ENCODE results near the gene KCNJ16.
"Not testable (repeated sequence)": the region's sequence is repeated elsewhere in the genome, so short reads cannot be mapped to it uniquely, and the experiment has no call there.

KCNJ16 gene

DNA sequence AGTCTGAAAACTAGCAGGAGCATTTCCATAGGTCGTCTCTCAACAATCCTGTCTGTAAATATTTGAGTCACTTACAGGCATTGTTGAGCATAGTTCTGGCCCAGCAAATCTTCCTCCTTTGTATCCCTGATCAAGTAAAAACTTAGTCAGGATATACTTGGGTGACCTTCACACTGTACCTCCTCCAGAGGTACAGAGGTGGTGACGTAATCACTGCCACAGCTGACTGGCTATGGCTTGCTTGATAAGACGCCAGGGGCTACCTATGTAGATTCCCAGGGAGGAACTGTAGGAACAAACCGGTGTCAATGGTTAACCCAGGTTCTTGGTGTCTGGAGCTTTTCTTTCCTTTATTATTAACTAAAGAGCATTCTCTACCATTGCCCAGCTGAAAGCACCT is at the start of gene KCNJ16:
Gene KCNJ16 (plus strand): TSS at position 270 of the 400 bp plus-strand sequence. CDS start 56,863 bp downstream, outside the sequence.
- no peak for DNase-seq (ENCODE audit: low spot score)

DNA sequence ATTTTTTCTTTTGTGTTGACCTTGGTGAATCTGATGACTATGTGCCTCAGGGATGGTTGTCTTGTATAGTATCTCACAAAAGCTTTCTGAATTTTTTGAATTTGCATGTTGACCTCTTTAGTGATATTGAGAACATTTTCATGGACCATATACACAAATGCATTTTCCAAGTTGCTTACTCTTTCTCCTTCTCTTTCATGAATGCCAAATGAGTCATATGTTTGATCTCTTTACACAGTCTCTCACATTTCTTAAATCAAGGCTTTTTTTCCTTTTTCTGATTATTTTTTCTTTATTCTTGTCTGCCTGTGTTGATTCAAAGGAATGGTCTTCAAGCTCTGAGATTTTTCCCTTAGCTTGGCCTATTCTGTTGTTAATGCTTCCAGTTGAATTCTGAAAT is 46.6 kb upstream of the KCNJ16 start:
- DNase-seq (ENCODE audit: low spot score), result no peak

DNA sequence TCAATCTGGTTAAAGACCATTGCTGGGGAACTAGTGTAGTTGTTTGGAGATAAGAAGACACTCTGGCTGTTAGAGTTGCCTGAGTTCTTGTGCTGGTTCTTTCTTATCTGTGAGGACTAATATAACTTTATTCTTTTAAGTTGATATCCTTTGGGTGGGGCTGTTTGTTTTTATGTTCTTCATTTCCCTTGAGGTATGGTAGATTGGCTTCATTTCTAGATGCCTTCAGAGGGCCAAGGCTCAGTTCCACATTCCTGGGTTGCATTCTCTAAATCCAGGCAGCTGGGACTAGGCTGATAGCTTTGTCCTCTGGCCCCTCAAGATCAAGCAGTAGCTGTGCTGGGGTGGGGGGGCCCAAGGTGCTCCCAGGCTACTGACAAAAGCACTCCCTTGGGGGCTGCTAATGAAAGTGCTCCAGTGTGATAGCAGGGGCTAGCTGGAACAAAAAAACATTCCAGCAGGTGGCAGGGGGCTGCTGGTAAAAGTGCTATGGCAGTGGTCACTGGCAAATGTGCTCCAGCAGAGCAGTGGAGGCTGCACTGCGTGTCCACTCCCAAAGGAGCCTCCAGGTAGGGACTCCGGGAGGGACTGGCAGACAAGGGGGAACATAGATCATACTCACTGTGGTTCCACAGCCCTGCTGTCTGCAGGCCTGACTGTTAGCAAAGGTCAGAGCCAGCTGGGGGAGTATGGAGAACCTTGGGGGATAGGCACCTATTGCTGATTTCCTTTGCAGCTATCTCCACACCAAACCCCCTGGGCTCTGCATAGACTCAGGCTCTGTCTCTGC is 45.9 kb upstream of the KCNJ16 start:
- no peak for DNase-seq (ENCODE audit: low spot score)

DNA sequence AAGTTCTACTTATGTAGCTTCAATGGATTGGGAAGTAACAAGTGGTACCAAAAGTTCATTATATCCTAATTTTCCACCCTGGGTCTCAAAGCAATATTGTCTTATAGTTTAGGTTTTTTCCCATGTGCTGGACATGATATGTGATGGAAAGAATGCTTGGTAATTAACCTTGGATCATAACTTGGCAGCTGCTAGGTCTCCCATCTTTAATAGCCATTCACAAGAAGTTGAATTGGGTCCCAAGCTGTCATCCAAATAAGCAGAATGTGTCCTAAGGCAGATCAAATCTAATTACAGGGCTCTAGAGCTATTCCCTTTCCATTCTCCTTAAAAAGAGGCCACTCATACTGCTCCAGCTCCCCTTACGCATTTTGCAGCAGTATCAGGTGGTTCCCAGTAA is 44.7 kb upstream of the KCNJ16 start:
- no peak for DNase-seq (ENCODE audit: low spot score)

DNA sequence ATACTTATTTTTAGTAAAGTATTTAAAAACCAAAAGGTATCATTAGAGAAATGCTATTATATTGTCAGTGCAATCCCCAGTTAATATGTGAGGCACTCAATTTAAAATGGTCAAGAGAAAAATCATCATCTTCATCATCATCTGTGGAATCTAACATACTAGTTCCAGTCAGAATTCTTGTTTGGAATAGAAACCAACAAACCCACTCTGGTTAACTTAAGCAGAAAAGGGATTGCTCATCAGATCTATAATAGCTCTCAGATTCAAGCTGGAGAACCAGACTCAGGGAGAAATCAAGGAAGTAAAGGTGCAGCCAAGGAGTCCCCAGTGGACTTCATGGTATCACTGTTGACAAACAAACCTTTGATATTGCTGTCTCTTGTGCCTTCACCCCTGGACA is 43.7 kb upstream of the KCNJ16 start:
- DNase-seq (ENCODE audit: low spot score), result no peak

DNA sequence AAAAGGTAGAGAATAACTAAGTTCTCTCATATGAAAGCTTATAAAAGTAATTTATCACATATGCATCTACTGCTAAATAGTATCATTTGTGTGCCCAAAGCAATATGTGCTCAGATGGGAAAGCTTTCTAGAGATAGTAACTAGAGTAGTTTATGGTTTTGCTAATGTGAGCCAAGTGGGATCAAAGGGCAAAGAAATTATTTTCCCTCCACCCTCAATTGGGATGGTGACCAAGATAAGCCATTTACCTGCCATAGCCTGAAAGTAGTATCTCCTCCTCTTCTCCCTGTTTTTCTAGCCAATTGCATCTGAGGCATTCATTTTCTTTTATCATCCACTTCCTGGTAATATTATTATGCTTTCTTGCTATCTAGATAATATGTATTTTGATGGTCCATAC is 41.9 kb upstream of the KCNJ16 start:
- no peak for DNase-seq (ENCODE audit: low spot score)

DNA sequence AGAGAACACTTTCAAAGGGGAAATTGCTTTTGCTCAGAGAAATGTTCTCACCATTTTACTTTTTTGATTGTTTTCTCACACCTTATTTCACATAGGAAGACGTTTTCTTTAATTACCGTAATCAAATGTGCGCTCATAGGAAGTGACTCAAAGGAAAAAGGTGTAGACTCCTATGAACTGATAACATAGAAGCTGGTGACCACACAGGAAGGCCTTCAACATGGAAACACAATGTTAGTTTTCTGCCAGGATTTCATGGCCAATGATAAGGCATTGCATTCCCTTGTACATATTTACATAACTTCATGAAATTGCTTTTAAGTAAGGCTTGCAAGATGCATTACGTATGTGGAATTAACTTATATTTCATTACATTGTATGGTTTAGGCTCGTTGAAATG is 40.9 kb upstream of the KCNJ16 start:
- DNase-seq (ENCODE audit: low spot score), result no peak

DNA sequence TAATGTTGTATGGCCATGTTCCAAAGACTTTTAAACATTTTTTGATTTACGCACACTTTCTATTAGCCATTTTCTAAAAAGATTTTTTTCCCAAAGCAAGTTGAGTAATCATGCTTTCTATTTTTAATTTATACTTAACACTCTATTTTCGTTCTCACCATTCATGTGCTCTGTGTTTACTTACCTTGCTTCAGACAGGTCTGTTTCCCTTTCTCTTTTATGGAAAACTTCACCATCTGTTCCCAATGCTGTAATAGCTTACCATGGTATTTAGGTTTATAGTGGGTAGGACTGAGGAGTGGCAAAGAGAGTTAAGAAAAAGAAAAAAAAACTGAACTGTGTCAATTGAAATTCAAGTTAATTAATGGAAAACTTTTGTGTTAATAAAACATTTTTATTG is 37.5 kb upstream of the KCNJ16 start:
- DNase-seq (ENCODE audit: low spot score), result no peak

DNA sequence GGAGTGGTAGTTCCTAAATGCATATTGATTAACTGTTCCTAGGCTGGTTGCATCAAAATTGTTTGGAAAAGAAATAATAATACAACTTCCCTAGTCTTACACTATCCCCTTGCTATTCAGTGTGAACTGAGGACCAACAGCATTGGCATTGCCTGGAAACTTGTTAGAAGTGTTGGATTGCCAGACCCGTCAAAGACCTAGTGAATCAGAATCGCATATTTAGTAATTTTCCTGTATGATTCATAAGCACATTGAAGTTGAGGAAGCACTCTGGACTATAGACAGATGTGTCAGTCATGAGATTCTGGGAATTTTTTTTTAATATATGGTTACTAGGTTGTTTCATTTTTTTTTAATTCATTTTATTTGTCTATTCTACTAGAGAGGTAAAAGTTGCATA is 34.7 kb upstream of the KCNJ16 start:
- no peak for DNase-seq (ENCODE audit: low spot score)

DNA sequence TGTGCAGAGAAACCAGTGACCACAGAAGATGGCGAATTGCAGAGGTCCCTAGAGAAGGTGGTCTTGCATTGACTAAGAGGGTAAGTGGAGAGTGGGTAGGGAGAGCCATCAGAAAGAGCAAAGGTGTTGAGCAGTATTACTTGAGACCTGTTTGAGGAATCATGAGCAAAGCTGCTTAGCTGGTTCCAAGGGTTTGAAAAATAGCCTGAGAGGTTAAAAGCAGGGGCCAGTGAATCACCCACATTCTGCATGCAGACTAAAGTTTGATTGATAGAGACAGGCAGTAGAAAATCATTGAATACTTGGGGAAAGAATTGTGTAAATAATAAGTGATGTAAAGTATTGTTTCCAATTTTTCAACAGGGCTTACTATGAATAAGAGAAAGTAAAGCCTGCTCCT is 34.0 kb upstream of the KCNJ16 start:
- DNase-seq (ENCODE audit: low spot score), result no peak

DNA sequence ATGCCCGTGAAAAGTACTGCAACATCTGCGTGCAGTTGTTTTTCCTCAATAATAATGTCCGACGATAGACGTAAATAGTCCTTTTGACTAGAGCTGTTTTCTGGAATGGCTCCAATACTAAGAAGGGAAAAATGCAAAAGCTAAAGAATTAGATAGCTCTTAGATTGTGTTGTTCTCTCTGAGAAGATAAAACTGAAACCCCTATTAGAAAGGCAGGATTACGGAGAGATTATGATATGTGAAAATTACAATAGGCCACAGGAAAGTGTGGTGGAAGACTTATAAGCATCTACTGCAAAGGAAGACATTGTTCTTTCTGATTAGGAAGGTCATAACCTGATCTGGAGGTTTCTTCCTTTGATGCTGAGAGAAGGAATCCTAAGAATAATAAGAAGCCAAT is 33.5 kb upstream of the KCNJ16 start:
- no peak for DNase-seq (ENCODE audit: low spot score)

DNA sequence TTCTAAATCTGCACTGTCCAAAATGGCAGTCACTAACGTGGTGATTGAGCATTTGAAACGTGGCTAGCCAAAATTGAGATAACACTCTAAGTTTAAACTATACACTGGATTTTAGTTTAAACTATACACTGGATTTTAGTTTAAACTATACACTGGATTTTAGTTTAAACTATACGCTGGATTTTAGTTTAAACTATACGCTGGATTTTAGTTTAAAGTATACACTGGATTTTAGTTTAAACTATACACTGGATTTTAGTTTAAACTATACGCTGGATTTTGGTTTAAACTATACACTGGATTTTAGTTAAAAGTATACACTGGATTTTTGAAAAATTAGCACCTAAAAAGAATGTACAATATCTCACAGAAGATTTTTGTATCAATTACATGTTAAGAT is 29.2 kb upstream of the KCNJ16 start:
- not testable (repeated sequence) for DNase-seq (ENCODE audit: low spot score)

DNA sequence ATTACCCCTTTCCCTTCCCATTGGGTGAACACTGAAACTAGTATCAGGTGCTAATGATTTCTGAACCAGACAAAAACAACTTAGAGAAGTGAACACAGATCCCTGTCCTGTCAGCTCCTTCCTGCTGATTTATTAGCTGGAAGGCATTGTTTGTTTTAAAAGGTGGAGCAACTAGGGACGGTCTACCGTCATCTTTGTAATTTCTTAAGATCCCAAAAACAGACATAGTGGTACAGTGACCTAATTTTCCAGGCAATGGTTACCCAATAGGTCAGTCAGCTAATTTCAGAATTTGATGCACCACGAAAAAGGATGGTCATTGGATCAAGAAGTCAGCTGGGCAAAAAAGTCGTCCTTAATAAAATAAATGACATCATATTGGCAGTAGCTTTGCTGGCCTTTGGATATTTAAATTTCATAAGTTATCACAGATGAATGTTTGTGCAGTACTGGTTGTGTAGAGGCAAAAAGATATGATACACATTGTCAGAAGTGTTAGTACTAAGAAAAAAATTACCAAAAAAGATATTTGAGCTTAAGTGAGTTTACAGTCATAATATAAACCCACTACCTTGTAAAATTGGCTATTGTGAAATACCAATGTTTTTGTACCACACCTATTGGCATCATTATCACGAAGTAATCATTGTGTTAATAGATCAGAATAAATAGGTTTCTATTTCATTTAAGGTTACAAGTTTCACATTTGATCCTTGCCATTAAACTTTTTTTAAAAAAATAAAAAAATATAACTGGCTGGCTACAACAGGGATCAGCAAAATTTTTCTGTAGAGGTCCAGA is 27.2 kb upstream of the KCNJ16 start:
- no peak for DNase-seq (ENCODE audit: low spot score)

DNA sequence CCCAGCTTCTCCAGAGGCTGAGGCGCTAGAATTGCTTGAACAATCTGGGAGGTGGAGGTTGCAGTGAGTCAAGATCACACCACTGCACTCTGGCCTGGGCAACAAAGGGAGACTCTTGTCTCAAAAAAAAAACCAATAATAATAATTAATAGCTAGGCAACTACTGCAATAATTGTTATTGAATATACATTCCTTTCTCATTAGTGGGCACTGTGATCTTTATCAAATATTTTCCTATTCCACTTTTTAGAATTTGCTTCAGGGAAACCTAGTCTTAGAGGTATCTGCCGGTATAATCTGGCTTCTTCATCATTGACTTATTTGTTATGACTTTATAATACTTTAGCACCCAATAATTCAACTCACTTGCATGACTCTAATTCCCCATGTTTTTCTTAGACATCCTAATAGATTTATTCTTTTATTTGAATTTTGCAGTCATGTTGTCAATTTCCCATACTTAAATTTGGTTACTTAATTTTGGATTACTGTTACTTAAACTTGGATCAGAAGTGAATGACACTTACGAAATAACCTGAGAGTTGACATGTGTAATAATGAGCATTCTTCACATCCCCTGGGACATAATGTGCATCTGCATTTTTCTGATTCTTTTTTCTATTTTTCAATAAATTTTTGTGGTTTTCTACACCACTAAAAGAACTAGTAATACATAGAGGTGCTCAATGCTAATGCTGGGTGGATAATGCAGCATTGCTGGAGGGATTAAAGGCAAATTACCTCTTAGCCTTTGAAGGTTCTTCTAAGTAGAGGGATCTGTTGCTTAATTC is 25.0 kb upstream of the KCNJ16 start:
- no peak for DNase-seq (ENCODE audit: low spot score)

DNA sequence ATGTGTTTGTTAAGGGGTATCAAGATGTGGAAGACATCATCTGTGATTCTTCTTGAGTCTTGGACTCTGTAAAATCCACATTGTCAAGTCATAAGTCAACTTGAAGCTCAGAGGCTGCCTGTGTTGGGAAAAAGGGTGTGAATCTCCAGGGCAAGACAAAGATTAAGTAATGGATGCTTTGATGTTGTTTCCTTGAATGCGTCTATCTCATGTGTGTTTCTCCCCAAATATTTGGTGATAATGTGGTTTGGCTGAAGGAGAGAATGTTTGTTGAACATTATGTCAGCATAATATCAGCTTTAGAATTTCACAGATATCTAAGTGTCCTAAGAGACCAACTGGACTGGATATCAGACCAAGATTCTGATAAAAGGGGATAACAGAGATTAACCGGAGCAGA is 24.1 kb upstream of the KCNJ16 start:
- DNase-seq (ENCODE audit: low spot score), result no peak

DNA sequence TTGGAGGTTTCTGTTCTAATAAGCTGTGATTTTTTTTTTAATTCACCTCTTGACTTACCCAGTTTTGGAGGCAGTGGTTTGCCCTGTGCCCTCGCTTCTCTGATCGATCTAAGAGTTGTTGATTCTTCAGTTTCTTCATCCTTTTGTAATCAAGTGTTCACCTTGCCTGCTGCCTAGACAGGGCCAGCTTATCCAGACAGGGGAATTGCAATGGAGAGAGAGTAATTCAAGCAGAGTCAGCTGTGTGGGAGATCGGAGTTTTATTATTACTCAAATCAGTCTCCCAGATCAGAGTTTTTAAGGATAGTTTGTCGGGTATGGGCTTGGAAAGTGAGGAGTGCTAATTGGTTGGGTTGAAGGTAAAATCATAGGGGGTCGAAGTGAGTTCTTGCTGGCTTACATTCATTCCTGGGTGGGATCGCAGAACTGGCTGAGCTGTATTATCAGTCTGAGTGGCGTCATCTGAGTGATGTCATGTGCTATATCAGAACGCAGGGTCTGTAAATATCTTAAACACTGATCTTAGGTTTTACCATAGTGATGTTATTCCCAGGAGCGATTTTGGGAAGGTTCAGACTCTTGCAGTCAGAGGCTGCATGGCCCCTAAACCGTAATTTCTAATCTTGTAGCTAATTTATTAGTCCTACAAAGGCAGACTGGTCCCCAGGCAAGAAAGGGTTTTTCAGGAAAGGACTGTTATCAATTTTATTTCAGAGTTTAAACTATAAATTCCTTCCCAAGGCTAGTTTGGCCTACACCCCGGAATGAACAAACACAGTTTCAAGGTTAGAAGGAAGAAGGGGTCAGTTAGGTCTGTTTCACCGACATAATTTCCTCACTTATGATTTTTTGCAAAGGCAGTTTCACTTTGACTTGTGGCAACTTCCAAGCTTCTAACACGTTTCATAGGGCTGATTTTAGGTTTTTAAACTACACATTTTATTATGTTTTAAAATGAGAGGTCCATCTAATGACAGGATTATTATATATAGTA is 21.5 kb upstream of the KCNJ16 start:
- DNase-seq (ENCODE audit: low spot score), result no peak

DNA sequence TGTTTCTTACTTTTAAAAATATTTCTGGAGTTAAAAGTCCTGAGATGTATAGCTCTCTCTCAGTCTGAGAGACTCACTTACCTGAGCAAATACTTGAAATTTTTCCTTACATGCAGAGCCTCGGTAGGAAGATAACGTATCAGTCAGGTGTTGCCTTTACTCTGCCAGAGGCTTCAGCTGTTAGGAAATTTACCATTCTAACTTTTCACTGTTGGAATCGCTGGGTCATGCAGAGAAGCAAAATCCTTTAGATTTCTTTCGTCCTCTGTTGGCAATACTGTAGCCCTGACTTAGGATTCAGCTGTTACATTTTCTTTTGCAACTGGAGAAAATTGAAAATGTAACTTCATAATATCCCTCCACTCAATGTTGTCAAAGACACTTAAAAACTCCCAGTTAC is 20.0 kb upstream of the KCNJ16 start:
- DNase-seq (ENCODE audit: low spot score), result no peak

DNA sequence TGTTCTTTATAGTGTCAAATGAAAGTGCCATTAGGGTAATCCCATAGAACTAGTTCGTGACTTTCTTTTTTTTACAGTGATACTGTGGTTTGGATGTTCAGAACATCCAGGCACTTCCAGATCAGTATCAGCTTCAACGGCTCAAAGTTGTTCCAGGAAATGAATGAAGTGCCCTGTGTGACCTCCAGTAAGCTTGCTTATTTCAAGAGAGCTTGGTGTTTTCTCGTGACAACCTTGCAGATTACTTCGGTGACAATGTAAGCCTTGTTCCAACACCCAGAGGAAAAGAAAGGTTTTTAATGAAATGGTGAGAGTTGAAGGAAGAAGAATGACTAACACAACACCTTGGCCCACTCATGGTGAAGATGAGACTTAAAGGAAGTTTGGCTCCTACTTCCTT is 16.0 kb upstream of the KCNJ16 start:
- no peak for DNase-seq (ENCODE audit: low spot score)

DNA sequence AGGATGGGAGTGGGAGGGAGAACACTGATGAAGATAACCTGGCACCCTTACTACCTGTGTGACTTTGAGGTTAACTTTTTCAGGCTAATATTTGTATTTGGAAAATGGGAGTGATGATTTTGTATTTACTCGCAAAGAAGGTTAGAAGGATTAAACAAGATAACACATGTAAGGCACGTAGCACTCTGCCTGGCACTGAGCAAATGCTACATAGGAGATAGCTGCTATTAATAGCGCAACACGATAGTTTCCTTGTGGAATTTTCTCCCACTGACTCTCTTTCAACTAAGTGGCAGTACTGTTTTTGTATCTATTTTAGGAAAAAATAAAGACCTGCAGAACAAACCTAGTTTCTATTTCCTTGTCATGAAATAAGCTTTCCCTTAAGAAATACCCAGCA is 15.4 kb upstream of the KCNJ16 start:
- DNase-seq (ENCODE audit: low spot score), result no peak

DNA sequence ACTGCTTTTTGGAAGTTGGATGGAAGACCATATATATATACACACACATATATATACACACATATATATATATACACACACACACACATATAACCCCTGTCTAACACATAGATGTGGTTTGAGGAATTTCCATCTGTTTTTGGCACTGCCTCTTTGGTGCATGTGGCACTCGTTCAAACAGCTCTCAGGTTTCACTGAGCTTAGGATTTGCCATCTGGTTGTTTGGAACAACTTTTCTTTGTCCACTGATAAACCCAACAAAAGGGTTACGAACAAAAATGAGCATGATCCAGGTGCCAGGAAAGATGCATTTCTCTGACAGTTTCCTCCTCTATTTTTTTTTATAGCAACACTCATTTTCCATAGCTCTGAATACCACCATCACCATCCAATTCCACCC is 14.6 kb upstream of the KCNJ16 start:
- no peak for DNase-seq (ENCODE audit: low spot score)

DNA sequence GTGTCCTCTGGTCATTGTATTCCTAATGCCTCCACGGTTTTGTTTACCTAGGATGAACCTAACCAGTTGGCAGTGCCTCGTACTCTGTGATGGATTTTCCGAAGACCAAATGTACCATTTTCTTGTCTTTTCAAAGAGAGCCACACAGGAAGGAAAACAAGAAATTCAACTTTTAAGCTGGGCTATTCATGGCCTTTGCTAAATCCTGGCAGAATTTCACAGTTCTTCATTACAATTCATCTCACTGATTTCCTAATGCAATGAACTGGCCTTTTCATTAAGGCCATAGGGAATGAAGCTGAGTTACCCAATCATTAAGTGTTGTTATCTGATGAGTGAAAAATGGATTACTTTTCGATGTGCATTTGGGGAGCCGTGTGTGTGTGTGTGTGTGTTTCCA is 7.9 kb upstream of the KCNJ16 start:
- DNase-seq (ENCODE audit: low spot score), result no peak
